ENCODE measurements around the gene ZFHX3. TPM values are rescaled to one million over a fixed set of nuclear protein-coding genes. Genes with fewer than 3 reads are reported as not detected.

ZFHX3 gene
- total and polyA plus RNA-seq, 10 of the 15 experiments (the other 5 are each of a cell fraction or from before 2014, with no cell fraction given) = 0.68 to 8.6 (median 2.0) TPM

DNA sequence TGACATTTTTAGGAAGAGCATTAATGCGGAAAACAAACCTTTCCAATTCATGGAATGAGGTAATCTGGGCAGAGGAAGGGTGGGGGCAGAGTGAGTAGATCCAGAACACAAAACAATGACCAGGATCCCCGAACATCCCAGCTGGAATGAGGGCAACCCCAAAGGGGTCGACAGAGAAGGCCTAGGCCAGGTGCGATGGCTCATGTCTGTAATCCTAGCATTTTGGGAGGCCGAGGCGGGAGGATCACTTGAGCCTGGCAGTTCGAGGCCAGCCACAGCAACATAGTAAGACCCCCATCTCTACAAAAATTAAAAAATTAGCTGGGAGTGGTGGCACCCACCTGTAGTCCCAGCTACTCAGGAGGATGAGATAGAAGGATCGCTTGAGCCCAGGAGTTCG lies 64.7 kb downstream of the ZFHX3 start:
- no peaks in the 10 kb centered on the region; the same call in 1 of the 2 replicates for H3K79me2 ChIP-seq (ENCODE audit: control insufficient read depth, insufficient read depth, low read length)
- FAIRE-seq = no peak
- CTCF ChIA-PET = interaction anchor here (1.3 kb wide), 1 partner anchor 13 kb away, joined by 3 read pairs; no protein-coding TSS in a partner anchor
- no peak for TF ChIP-seq SP1 (IDR thresholded peaks at IDR 0.05; ENCODE audit: low read depth, low read length)
- TF ChIP-seq BCL3 (IDR thresholded peaks at IDR 0.05; ENCODE audit: borderline replicate concordance, insufficient read depth, low read depth, low read length, poor library complexity, severe bottlenecking) = no peak
- TF ChIP-seq E2F8 (IDR thresholded peaks at IDR 0.05; ENCODE audit: low read depth, partially characterized antibody) = no peak
- TF ChIP-seq HCFC1 (IDR thresholded peaks at IDR 0.05; ENCODE audit: low read length) = no peak
- TF ChIP-seq MLLT1 (IDR thresholded peaks at IDR 0.05) = no peak
- no peak for TF ChIP-seq EZH2 (IDR thresholded peaks at IDR 0.05; ENCODE audit: borderline replicate concordance, control insufficient read depth, low read depth, low read length)
- TF ChIP-seq JUND (IDR thresholded peaks at IDR 0.05; ENCODE audit: low read depth, low read length) = no peak
- no peak for TF ChIP-seq ETV6 (conservative IDR thresholded peaks at IDR 0.05 in 1 of 2, IDR thresholded peaks at IDR 0.05 in 1 of 2; ENCODE audit: borderline replicate concordance in 1 of 2, low read depth in 1 of 2)
- TF ChIP-seq, protein P1, sequence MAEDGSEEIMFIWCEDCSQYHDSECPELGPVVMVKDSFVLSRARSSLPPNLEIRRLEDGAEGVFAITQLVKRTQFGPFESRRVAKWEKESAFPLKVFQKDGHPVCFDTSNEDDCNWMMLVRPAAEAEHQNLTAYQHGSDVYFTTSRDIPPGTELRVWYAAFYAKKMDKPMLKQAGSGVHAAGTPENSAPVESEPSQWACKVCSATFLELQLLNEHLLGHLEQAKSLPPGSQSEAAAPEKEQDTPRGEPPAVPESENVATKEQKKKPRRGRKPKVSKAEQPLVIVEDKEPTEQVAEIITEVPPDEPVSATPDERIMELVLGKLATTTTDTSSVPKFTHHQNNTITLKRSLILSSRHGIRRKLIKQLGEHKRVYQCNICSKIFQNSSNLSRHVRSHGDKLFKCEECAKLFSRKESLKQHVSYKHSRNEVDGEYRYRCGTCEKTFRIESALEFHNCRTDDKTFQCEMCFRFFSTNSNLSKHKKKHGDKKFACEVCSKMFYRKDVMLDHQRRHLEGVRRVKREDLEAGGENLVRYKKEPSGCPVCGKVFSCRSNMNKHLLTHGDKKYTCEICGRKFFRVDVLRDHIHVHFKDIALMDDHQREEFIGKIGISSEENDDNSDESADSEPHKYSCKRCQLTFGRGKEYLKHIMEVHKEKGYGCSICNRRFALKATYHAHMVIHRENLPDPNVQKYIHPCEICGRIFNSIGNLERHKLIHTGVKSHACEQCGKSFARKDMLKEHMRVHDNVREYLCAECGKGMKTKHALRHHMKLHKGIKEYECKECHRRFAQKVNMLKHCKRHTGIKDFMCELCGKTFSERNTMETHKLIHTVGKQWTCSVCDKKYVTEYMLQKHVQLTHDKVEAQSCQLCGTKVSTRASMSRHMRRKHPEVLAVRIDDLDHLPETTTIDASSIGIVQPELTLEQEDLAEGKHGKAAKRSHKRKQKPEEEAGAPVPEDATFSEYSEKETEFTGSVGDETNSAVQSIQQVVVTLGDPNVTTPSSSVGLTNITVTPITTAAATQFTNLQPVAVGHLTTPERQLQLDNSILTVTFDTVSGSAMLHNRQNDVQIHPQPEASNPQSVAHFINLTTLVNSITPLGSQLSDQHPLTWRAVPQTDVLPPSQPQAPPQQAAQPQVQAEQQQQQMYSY (CRISPR knock-in tag; IDR thresholded peaks at IDR 0.05) = no peak
- no peak for TF ChIP-seq ZZZ3 (IDR thresholded peaks at IDR 0.05; ENCODE audit: control insufficient read depth, insufficient read length, low read depth)
- TF ChIP-seq ZSCAN29 (IDR thresholded peaks at IDR 0.05) = no peak
- no peak for TF ChIP-seq MYB (IDR thresholded peaks at IDR 0.05; ENCODE audit: borderline replicate concordance, low read depth, low read length)
- TF ChIP-seq, protein P2, sequence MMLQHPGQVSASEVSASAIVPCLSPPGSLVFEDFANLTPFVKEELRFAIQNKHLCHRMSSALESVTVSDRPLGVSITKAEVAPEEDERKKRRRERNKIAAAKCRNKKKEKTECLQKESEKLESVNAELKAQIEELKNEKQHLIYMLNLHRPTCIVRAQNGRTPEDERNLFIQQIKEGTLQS (IDR thresholded peaks at IDR 0.05; ENCODE audit: borderline replicate concordance, extremely low read depth, low read depth, low read length) = no peak

More for the DNA sequence above, 64.7 kb downstream of the ZFHX3 start:
- Histone ChIP-seq H3K4me1 (ENCODE audit: control insufficient read depth, insufficient read depth, low read length) (no peaks in the 10 kb centered on the region), H3K4me2 (ENCODE audit: control insufficient read depth, insufficient read depth) (no peak overlapping the region), H3K9me3 (replicated peaks; ENCODE audit: control insufficient read depth, insufficient read depth, low read length) (no peaks in the 10 kb centered on the region), H2AFZ (ENCODE audit: control insufficient read depth, low read depth, low read length) (no peak overlapping the region), H3K4me3 (no peak overlapping the region), H3K27ac (ENCODE audit: control insufficient read depth, insufficient read depth) (no peak overlapping the region), H4K20me1 (ENCODE audit: control insufficient read depth, insufficient read depth) (no peaks in the 10 kb centered on the region; the same call in 1 of the 2 replicates), H3K9ac (ENCODE audit: control insufficient read depth, insufficient read depth, low read length) (no peak overlapping the region), H3K36me3 (ENCODE audit: control insufficient read depth in 2 of 2, insufficient read depth in 2 of 2, low read length in 1 of 2) (no peaks in the 10 kb centered on the region), H3K27me3 (replicated peaks in 1 of 2; ENCODE audit: control insufficient read depth in 2 of 2, insufficient read depth in 2 of 2, low read length in 1 of 2) (no peaks in the 10 kb centered on the region)
- ChIA-PET SMC1A (ENCODE audit: uncharacterized antibody, unreplicated experiment) (interaction anchor here (0.5 kb wide), 1 partner anchor 11 kb away, joined by 3 read pairs; no protein-coding TSS in a partner anchor), RAD21 (ENCODE audit: unreplicated experiment) (no interaction called here), POLR2A (no interaction called here)
- in situ Hi-C loops (cut with MboI) (no loop called here), intact Hi-C loops (cut with micrococcal nuclease; ENCODE audit: unreplicated experiment) (no loop called here)
- BruUV-seq (replicated peaks) = no TSS peak
- 84% methylated on average over 9 of the region's 9 CpGs for WGBS (ENCODE audit: insufficient coverage, insufficient replicate concordance, low lambda C conversion rate, missing lambda C conversion rate)
- no peak for DNase-seq (ENCODE audit: low read depth, low spot score)
- ATAC-seq = no peak
